ENCODE measurements around the gene CAPZA2. TPM values are rescaled to one million over a fixed set of nuclear protein-coding genes. Genes with fewer than 3 reads are reported as not detected.

The CAPZA2 gene
- total RNA-seq, 1 experiment from 2014 or later: 153 TPM

DNA sequence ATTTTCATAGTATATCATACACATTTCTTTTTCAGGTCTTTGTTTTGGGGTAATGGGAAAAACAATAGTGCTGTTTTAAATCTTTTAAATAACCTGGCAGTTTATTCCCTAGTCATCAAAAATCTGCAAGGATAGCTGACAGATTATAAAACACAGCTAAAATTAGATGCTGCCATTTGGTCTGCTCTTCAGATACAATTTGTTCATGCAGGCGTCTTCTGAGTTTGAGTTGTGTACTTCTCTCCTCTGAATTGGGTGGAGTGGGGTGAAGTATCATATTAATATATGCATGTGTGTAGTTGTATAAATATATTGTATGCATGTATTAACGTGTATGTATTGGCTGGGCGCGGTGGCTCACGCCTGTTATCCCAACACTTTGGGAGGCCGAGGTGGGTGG lies 48.0 kb downstream of the CAPZA2 start:
- no peak for ATAC-seq
- no peaks in the 10 kb centered on the region for H3K9me3 Mint-ChIP-seq
- peaks cover 57% of the 10 kb centered on the region for H3K36me3 Mint-ChIP-seq
- H3K4me1 Mint-ChIP-seq: peaks cover 8% of the 10 kb centered on the region
- POLR2A ChIA-PET: no interaction called here
- TF ChIP-seq NR1H2 (CRISPR knock-in tag; IDR thresholded peaks at IDR 0.05) (no peak), ETV6 (CRISPR knock-in tag; IDR thresholded peaks at IDR 0.05) (no peak), RORB (CRISPR knock-in tag; IDR thresholded peaks at IDR 0.05) (no peak), ELF4 (CRISPR knock-in tag; IDR thresholded peaks at IDR 0.05; ENCODE audit: low read depth) (no peak), NFATC4 (CRISPR knock-in tag; IDR thresholded peaks at IDR 0.05) (no peak), ZNF671 (CRISPR knock-in tag; IDR thresholded peaks at IDR 0.05) (no peak), IRF2 (CRISPR knock-in tag; IDR thresholded peaks at IDR 0.05; ENCODE audit: borderline replicate concordance, low read depth) (no peak), GABPB1 (CRISPR knock-in tag; IDR thresholded peaks at IDR 0.05) (no peak), RELA (CRISPR knock-in tag; IDR thresholded peaks at IDR 0.05; ENCODE audit: borderline replicate concordance) (no peak)
- TF ChIP-seq, protein P1, sequence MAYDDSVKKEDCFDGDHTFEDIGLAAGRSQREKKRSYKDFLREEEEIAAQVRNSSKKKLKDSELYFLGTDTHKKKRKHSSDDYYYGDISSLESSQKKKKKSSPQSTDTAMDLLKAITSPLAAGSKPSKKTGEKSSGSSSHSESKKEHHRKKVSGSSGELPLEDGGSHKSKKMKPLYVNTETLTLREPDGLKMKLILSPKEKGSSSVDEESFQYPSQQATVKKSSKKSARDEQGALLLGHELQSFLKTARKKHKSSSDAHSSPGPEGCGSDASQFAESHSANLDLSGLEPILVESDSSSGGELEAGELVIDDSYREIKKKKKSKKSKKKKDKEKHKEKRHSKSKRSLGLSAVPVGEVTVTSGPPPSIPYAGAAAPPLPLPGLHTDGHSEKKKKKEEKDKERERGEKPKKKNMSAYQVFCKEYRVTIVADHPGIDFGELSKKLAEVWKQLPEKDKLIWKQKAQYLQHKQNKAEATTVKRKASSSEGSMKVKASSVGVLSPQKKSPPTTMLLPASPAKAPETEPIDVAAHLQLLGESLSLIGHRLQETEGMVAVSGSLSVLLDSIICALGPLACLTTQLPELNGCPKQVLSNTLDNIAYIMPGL (CRISPR knock-in tag; IDR thresholded peaks at IDR 0.05): no peak
- TF ChIP-seq, protein P2, sequence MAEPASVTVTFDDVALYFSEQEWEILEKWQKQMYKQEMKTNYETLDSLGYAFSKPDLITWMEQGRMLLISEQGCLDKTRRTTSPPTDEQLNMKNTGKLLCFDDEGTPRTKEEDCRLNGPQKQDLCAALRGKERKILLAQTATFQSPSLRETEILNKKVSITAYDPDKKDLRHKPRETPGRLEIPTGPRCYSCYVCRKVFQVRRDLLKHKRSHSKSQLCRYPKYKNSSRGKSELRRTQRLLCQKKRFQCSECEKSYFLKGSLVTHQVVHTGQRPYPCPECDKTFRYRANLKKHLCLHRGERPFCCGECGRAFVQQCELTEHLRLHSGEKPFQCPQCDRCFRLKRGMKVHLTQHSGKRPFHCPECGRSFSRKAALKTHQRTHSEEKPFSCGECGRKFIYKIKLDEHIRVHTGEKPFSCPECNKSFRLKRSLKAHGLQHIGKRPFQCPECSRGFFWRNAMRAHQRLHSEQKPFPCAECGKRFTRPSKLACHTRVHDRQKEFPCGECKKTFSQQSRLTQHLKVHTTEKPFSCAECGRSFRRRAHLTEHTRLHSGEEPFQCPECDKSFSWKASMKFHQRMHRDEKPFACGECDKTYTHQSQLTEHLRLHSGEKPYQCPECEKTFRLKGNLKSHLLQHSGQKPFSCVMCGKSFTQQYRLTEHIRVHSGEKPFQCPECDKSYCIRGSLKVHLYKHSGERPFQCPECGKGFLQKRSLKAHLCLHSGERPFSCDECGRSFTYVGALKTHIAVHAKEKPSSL (CRISPR knock-in tag; conservative IDR thresholded peaks at IDR 0.05): no peak
- no peak for DNase-seq (ENCODE audit: low spot score)
- H3K27ac Mint-ChIP-seq: no peak overlapping the region
- H3K27me3 Mint-ChIP-seq (ENCODE audit: low read depth): no peaks in the 10 kb centered on the region
- CTCF ChIA-PET: no interaction called here
- no peak overlapping the region for H3K4me3 Mint-ChIP-seq

DNA sequence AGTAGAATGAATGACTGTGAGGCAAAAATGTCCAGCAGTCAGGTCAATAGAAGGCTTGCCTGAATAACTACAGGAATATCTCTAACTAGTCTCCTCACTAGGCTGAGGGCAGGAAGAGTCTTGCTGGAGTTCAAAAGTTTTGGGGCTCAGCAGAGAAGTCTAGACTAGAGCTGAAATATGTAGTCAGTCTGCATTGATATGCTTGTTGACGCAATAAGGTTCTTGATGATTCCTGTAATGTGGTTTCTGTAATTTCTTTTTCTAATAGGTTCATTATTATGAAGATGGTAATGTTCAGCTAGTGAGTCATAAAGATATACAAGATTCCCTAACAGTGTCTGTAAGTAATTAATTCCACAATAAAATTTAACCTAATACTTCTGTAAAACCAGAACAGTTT lies 49.4 kb downstream of the CAPZA2 start:
- Mint-ChIP-seq H3K27ac (no peak overlapping the region), H3K9me3 (no peaks in the 10 kb centered on the region), H3K4me3 (no peak overlapping the region), H3K36me3 (peaks cover 59% of the 10 kb centered on the region), H3K27me3 (ENCODE audit: low read depth) (no peaks in the 10 kb centered on the region), H3K4me1 (no peaks in the 10 kb centered on the region)
- DNase-seq (ENCODE audit: low spot score) (no peak), ATAC-seq (no peak)
- ChIA-PET CTCF (interaction anchor here (1.6 kb wide), 1 partner anchor 19 kb away, joined by 6 read pairs; no protein-coding TSS in a partner anchor), POLR2A (no interaction called here)
- TF ChIP-seq SP1 (CRISPR knock-in tag; conservative IDR thresholded peaks at IDR 0.05) (no peak), JUN (CRISPR knock-in tag; IDR thresholded peaks at IDR 0.05) (no peak), TP53 (CRISPR knock-in tag; IDR thresholded peaks at IDR 0.05) (no peak), HMGA2 (CRISPR knock-in tag; IDR thresholded peaks at IDR 0.05) (no peak), NR3C1 (CRISPR knock-in tag; conservative IDR thresholded peaks at IDR 0.05; ENCODE audit: low read depth) (no peak), ZNF263 (CRISPR knock-in tag; IDR thresholded peaks at IDR 0.05; ENCODE audit: low read depth) (no peak), JAZF1 (CRISPR knock-in tag; IDR thresholded peaks at IDR 0.05) (no peak), ETV6 (CRISPR knock-in tag; IDR thresholded peaks at IDR 0.05) (no peak), ELF4 (CRISPR knock-in tag; IDR thresholded peaks at IDR 0.05; ENCODE audit: low read depth) (no peak), GABPB1 (CRISPR knock-in tag; IDR thresholded peaks at IDR 0.05) (no peak)
- TF ChIP-seq, protein P3, sequence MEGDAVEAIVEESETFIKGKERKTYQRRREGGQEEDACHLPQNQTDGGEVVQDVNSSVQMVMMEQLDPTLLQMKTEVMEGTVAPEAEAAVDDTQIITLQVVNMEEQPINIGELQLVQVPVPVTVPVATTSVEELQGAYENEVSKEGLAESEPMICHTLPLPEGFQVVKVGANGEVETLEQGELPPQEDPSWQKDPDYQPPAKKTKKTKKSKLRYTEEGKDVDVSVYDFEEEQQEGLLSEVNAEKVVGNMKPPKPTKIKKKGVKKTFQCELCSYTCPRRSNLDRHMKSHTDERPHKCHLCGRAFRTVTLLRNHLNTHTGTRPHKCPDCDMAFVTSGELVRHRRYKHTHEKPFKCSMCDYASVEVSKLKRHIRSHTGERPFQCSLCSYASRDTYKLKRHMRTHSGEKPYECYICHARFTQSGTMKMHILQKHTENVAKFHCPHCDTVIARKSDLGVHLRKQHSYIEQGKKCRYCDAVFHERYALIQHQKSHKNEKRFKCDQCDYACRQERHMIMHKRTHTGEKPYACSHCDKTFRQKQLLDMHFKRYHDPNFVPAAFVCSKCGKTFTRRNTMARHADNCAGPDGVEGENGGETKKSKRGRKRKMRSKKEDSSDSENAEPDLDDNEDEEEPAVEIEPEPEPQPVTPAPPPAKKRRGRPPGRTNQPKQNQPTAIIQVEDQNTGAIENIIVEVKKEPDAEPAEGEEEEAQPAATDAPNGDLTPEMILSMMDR (IDR thresholded peaks at IDR 0.05): no peak
- TF ChIP-seq, protein P4, sequence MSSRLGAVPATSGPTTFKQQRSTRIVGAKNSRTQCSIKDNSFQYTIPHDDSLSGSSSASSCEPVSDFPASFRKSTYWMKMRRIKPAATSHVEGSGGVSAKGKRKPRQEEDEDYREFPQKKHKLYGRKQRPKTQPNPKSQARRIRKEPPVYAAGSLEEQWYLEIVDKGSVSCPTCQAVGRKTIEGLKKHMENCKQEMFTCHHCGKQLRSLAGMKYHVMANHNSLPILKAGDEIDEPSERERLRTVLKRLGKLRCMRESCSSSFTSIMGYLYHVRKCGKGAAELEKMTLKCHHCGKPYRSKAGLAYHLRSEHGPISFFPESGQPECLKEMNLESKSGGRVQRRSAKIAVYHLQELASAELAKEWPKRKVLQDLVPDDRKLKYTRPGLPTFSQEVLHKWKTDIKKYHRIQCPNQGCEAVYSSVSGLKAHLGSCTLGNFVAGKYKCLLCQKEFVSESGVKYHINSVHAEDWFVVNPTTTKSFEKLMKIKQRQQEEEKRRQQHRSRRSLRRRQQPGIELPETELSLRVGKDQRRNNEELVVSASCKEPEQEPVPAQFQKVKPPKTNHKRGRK (CRISPR knock-in tag; IDR thresholded peaks at IDR 0.05; ENCODE audit: borderline replicate concordance): no peak
- TF ChIP-seq, protein P5, sequence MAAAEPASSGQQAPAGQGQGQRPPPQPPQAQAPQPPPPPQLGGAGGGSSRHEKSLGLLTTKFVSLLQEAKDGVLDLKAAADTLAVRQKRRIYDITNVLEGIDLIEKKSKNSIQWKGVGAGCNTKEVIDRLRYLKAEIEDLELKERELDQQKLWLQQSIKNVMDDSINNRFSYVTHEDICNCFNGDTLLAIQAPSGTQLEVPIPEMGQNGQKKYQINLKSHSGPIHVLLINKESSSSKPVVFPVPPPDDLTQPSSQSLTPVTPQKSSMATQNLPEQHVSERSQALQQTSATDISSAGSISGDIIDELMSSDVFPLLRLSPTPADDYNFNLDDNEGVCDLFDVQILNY (CRISPR knock-in tag; IDR thresholded peaks at IDR 0.05): no peak
- TF ChIP-seq, protein P6, sequence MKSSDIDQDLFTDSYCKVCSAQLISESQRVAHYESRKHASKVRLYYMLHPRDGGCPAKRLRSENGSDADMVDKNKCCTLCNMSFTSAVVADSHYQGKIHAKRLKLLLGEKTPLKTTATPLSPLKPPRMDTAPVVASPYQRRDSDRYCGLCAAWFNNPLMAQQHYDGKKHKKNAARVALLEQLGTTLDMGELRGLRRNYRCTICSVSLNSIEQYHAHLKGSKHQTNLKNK (CRISPR knock-in tag; IDR thresholded peaks at IDR 0.05): no peak
- TF ChIP-seq, protein P7, sequence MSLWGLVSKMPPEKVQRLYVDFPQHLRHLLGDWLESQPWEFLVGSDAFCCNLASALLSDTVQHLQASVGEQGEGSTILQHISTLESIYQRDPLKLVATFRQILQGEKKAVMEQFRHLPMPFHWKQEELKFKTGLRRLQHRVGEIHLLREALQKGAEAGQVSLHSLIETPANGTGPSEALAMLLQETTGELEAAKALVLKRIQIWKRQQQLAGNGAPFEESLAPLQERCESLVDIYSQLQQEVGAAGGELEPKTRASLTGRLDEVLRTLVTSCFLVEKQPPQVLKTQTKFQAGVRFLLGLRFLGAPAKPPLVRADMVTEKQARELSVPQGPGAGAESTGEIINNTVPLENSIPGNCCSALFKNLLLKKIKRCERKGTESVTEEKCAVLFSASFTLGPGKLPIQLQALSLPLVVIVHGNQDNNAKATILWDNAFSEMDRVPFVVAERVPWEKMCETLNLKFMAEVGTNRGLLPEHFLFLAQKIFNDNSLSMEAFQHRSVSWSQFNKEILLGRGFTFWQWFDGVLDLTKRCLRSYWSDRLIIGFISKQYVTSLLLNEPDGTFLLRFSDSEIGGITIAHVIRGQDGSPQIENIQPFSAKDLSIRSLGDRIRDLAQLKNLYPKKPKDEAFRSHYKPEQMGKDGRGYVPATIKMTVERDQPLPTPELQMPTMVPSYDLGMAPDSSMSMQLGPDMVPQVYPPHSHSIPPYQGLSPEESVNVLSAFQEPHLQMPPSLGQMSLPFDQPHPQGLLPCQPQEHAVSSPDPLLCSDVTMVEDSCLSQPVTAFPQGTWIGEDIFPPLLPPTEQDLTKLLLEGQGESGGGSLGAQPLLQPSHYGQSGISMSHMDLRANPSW (CRISPR knock-in tag; conservative IDR thresholded peaks at IDR 0.05; ENCODE audit: low read depth): no peak
- TF ChIP-seq, protein P8, sequence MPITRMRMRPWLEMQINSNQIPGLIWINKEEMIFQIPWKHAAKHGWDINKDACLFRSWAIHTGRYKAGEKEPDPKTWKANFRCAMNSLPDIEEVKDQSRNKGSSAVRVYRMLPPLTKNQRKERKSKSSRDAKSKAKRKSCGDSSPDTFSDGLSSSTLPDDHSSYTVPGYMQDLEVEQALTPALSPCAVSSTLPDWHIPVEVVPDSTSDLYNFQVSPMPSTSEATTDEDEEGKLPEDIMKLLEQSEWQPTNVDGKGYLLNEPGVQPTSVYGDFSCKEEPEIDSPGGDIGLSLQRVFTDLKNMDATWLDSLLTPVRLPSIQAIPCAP (CRISPR knock-in tag; IDR thresholded peaks at IDR 0.05): no peak

Data from WTC11 (cell line).